SIG-M5 (cell line): Measurements from ENCODE around the gene AP3B1.

Source experiments
- DNase-seq: peaks from one replicate; lab custom pipeline; 2025; lab: John Stamatoyannopoulos, UW

The AP3B1 gene

GRCh38 chr5:78294248-78295034 lies at the start of gene AP3B1:
AP3B1 (minus strand) TSS chr5:78294698; CDS start chr5:78294579, 119 bp downstream.
- DNase-seq: peak; percentile 92

- DNase-seq: no peak
These were observed 46.9 kb upstream of the AP3B1 start for GRCh38 chr5:78341440-78341839.

GRCh38 chr5:78339617-78340436 lies 45.3 kb upstream of the AP3B1 start:
- DNase-seq: no peak

- DNase-seq: no peak
These were observed 42.2 kb upstream of the AP3B1 start for GRCh38 chr5:78336698-78337097.

- DNase-seq: no peak
These were observed 41.5 kb upstream of the AP3B1 start for GRCh38 chr5:78335976-78336375.

- DNase-seq: no peak
These were observed 40.3 kb upstream of the AP3B1 start for GRCh38 chr5:78334811-78335210.

- DNase-seq: no peak
These were observed 37.1 kb upstream of the AP3B1 start for GRCh38 chr5:78331523-78332080.

- DNase-seq: no peak
These were observed 34.2 kb upstream of the AP3B1 start for GRCh38 chr5:78328585-78329173.

- no peak for DNase-seq
These were observed 33.4 kb upstream of the AP3B1 start for GRCh38 chr5:78327761-78328510.

GRCh38 chr5:78326930-78327329 lies 32.4 kb upstream of the AP3B1 start:
- DNase-seq: no peak

GRCh38 chr5:78323241-78323640 lies 28.7 kb upstream of the AP3B1 start:
- no peak for DNase-seq

GRCh38 chr5:78320401-78320800 lies 25.9 kb upstream of the AP3B1 start:
- DNase-seq: no peak

GRCh38 chr5:78318337-78318736 lies 23.8 kb upstream of the AP3B1 start:
- no peak for DNase-seq

- no peak for DNase-seq
These were observed 23.0 kb upstream of the AP3B1 start for GRCh38 chr5:78317515-78317914.

- DNase-seq: no peak
These were observed 14.2 kb upstream of the AP3B1 start for GRCh38 chr5:78308703-78309102.

- DNase-seq: no peak
These were observed 6.1 kb upstream of the AP3B1 start for GRCh38 chr5:78300464-78301045.

- no peak for DNase-seq
These were observed 800 bp upstream of the AP3B1 start for GRCh38 chr5:78295035-78295961.

- no peak for DNase-seq
These were observed 649 bp downstream of the AP3B1 start for GRCh38 chr5:78293851-78294247.

- DNase-seq: no peak
These were observed 2.8 kb downstream of the AP3B1 start for GRCh38 chr5:78291687-78292086.

- DNase-seq: no peak
These were observed 4.6 kb downstream of the AP3B1 start for GRCh38 chr5:78289911-78290310.
